ENCODE results near the gene FAM13A.
"Not testable (repeated sequence)": the region's sequence is repeated elsewhere in the genome, so short reads cannot be mapped to it uniquely, and the experiment has no call there.

The FAM13A gene

GRCh38 chr4:89021062-89021461, 35.9 kb downstream of the FAM13A start:
- H3K36me3 ChIP-seq (ENCODE audit: control insufficient read depth, insufficient read depth, low read length): peaks cover 5% of the 10 kb centered on the region; the same call in 1 of the 2 replicates
- no peaks in the 10 kb centered on the region for H3K9me3 ChIP-seq (ENCODE audit: control insufficient read depth, insufficient read depth, low read length)
- no peaks in the 10 kb centered on the region for H3K4me1 ChIP-seq (ENCODE audit: control insufficient read depth, insufficient read depth, low read length)
- no peak overlapping the region for H3K27ac ChIP-seq (ENCODE audit: low read length)
- DNase-seq (ENCODE audit: low read depth, low spot score): no peak
- H3K27me3 ChIP-seq (ENCODE audit: control insufficient read depth, insufficient read depth, low read length): no peaks in the 10 kb centered on the region
- H3K4me3 ChIP-seq (ENCODE audit: low read length): no peak overlapping the region
- WGBS (ENCODE audit: insufficient coverage, insufficient read length): no CpG with 5 or more reads among the region's 1 CpG

- not testable (repeated sequence) for H3K36me3 ChIP-seq (ENCODE audit: control insufficient read depth, insufficient read depth, low read length); H3K27me3 ChIP-seq (ENCODE audit: control insufficient read depth, insufficient read depth, low read length); H3K4me3 ChIP-seq (ENCODE audit: low read length); H3K27ac ChIP-seq (ENCODE audit: low read length); H3K4me1 ChIP-seq (ENCODE audit: control insufficient read depth, insufficient read depth, low read length); H3K9me3 ChIP-seq (ENCODE audit: control insufficient read depth, insufficient read depth, low read length); DNase-seq (ENCODE audit: low read depth, low spot score)
- WGBS (ENCODE audit: insufficient coverage, insufficient read length): no CpG with 5 or more reads among the region's 10 CpGs
These were observed 42.1 kb downstream of the FAM13A start for GRCh38 chr4:89014897-89015296.

GRCh38 chr4:89009761-89010369, 47.1 kb downstream of the FAM13A start:
- DNase-seq (ENCODE audit: low read depth, low spot score): no peak
- Histone ChIP-seq H3K9me3 (ENCODE audit: control insufficient read depth, insufficient read depth, low read length) (no peaks in the 10 kb centered on the region), H3K27me3 (ENCODE audit: control insufficient read depth, insufficient read depth, low read length) (no peaks in the 10 kb centered on the region), H3K4me3 (ENCODE audit: low read length) (no peak overlapping the region), H3K4me1 (ENCODE audit: control insufficient read depth, insufficient read depth, low read length) (no peaks in the 10 kb centered on the region), H3K27ac (ENCODE audit: low read length) (no peak overlapping the region), H3K36me3 (ENCODE audit: control insufficient read depth, insufficient read depth, low read length) (0 out of 2 replicates have a peak, but pooled peaks cover 3% of the 10 kb centered on the region)
- WGBS (ENCODE audit: insufficient coverage, insufficient read length): no CpG with 5 or more reads among the region's 5 CpGs

GRCh38 chr4:89009115-89009514, 47.9 kb downstream of the FAM13A start:
- 0 out of 2 replicates have a peak, but pooled peaks cover 3% of the 10 kb centered on the region for H3K36me3 ChIP-seq (ENCODE audit: control insufficient read depth, insufficient read depth, low read length)
- H3K4me3 ChIP-seq (ENCODE audit: low read length): no peak overlapping the region
- H3K9me3 ChIP-seq (ENCODE audit: control insufficient read depth, insufficient read depth, low read length): no peaks in the 10 kb centered on the region
- WGBS (ENCODE audit: insufficient coverage, insufficient read length): 100% methylated on average over 1 of the region's 3 CpGs
- DNase-seq (ENCODE audit: low read depth, low spot score): no peak
- H3K27ac ChIP-seq (ENCODE audit: low read length): no peak overlapping the region
- H3K27me3 ChIP-seq (ENCODE audit: control insufficient read depth, insufficient read depth, low read length): no peaks in the 10 kb centered on the region
- H3K4me1 ChIP-seq (ENCODE audit: control insufficient read depth, insufficient read depth, low read length): no peaks in the 10 kb centered on the region

GRCh38 chr4:89008166-89008565, 48.8 kb downstream of the FAM13A start:
- H3K4me3 ChIP-seq (ENCODE audit: low read length): no peak overlapping the region

GRCh38 chr4:89007338-89007939, 49.5 kb downstream of the FAM13A start:
- Histone ChIP-seq H3K9me3 (ENCODE audit: control insufficient read depth, insufficient read depth, low read length) (no peaks in the 10 kb centered on the region), H3K27ac (ENCODE audit: low read length) (no peak overlapping the region), H3K27me3 (ENCODE audit: control insufficient read depth, insufficient read depth, low read length) (no peaks in the 10 kb centered on the region), H3K36me3 (ENCODE audit: control insufficient read depth, insufficient read depth, low read length) (0 out of 2 replicates have a peak, but pooled peaks cover 3% of the 10 kb centered on the region), H3K4me3 (ENCODE audit: low read length) (no peak overlapping the region), H3K4me1 (ENCODE audit: control insufficient read depth, insufficient read depth, low read length) (no peaks in the 10 kb centered on the region)
- DNase-seq (ENCODE audit: low read depth, low spot score): no peak
- no CpG with 5 or more reads among the region's 6 CpGs for WGBS (ENCODE audit: insufficient coverage, insufficient read length)

More at GRCh38 chr4:89008166-89008565, 48.8 kb downstream of the FAM13A start:
- no CpG with 5 or more reads among the region's 2 CpGs for WGBS (ENCODE audit: insufficient coverage, insufficient read length)
- Histone ChIP-seq H3K4me1 (ENCODE audit: control insufficient read depth, insufficient read depth, low read length) (no peaks in the 10 kb centered on the region), H3K27ac (ENCODE audit: low read length) (no peak overlapping the region), H3K27me3 (ENCODE audit: control insufficient read depth, insufficient read depth, low read length) (no peaks in the 10 kb centered on the region), H3K9me3 (ENCODE audit: control insufficient read depth, insufficient read depth, low read length) (no peaks in the 10 kb centered on the region), H3K36me3 (ENCODE audit: control insufficient read depth, insufficient read depth, low read length) (0 out of 2 replicates have a peak, but pooled peaks cover 3% of the 10 kb centered on the region)
- DNase-seq (ENCODE audit: low read depth, low spot score): no peak

- Histone ChIP-seq H3K27ac (ENCODE audit: low read length) (no peak overlapping the region), H3K4me3 (ENCODE audit: low read length) (no peak overlapping the region), H3K27me3 (ENCODE audit: control insufficient read depth, insufficient read depth, low read length) (no peaks in the 10 kb centered on the region), H3K36me3 (ENCODE audit: control insufficient read depth, insufficient read depth, low read length) (0 out of 2 replicates have a peak, but pooled peaks cover 3% of the 10 kb centered on the region), H3K4me1 (ENCODE audit: control insufficient read depth, insufficient read depth, low read length) (no peaks in the 10 kb centered on the region), H3K9me3 (ENCODE audit: control insufficient read depth, insufficient read depth, low read length) (no peaks in the 10 kb centered on the region)
- WGBS (ENCODE audit: insufficient coverage, insufficient read length): no CpG with 5 or more reads among the region's 5 CpGs
- DNase-seq (ENCODE audit: low read depth, low spot score): no peak
These were observed 50.7 kb downstream of the FAM13A start for GRCh38 chr4:89006307-89006706.

GRCh38 chr4:89005066-89005465, 51.9 kb downstream of the FAM13A start:
- H3K4me1 ChIP-seq (ENCODE audit: control insufficient read depth, insufficient read depth, low read length); H3K4me3 ChIP-seq (ENCODE audit: low read length); H3K27ac ChIP-seq (ENCODE audit: low read length); H3K27me3 ChIP-seq (ENCODE audit: control insufficient read depth, insufficient read depth, low read length); DNase-seq (ENCODE audit: low read depth, low spot score); H3K9me3 ChIP-seq (ENCODE audit: control insufficient read depth, insufficient read depth, low read length); H3K36me3 ChIP-seq (ENCODE audit: control insufficient read depth, insufficient read depth, low read length): not testable (repeated sequence)
- WGBS (ENCODE audit: insufficient coverage, insufficient read length): no CpG with 5 or more reads among the region's 1 CpG

- H3K27ac ChIP-seq (ENCODE audit: low read length): no peak overlapping the region
- H3K4me3 ChIP-seq (ENCODE audit: low read length): no peak overlapping the region
- H3K4me1 ChIP-seq (ENCODE audit: control insufficient read depth, insufficient read depth, low read length): no peaks in the 10 kb centered on the region
- no peaks in the 10 kb centered on the region for H3K9me3 ChIP-seq (ENCODE audit: control insufficient read depth, insufficient read depth, low read length)
- no CpG with 5 or more reads among the region's 9 CpGs for WGBS (ENCODE audit: insufficient coverage, insufficient read length)
- no peak for DNase-seq (ENCODE audit: low read depth, low spot score)
- 0 out of 2 replicates have a peak, but pooled peaks cover 3% of the 10 kb centered on the region for H3K36me3 ChIP-seq (ENCODE audit: control insufficient read depth, insufficient read depth, low read length)
- H3K27me3 ChIP-seq (ENCODE audit: control insufficient read depth, insufficient read depth, low read length): no peaks in the 10 kb centered on the region
These were observed 55.1 kb downstream of the FAM13A start for GRCh38 chr4:89001647-89002445.

- no peak for DNase-seq (ENCODE audit: low read depth, low spot score)
- no CpG with 5 or more reads among the region's 3 CpGs for WGBS (ENCODE audit: insufficient coverage, insufficient read length)
- Histone ChIP-seq H3K27ac (ENCODE audit: low read length) (no peak overlapping the region), H3K36me3 (ENCODE audit: control insufficient read depth, insufficient read depth, low read length) (no peaks in the 10 kb centered on the region), H3K4me3 (ENCODE audit: low read length) (no peak overlapping the region), H3K9me3 (ENCODE audit: control insufficient read depth, insufficient read depth, low read length) (no peaks in the 10 kb centered on the region), H3K4me1 (ENCODE audit: control insufficient read depth, insufficient read depth, low read length) (no peaks in the 10 kb centered on the region), H3K27me3 (ENCODE audit: control insufficient read depth, insufficient read depth, low read length) (no peaks in the 10 kb centered on the region)
These were observed 56.1 kb downstream of the FAM13A start for GRCh38 chr4:89000844-89001360.
